Activated B cell treated with CpG ODN at 0.5 μM for 24 hours (primary cell): ENCODE results near the gene ZNF576. TPM values are rescaled to one million over a fixed set of nuclear protein-coding genes. Genes with fewer than 3 reads are reported as not detected.

Experiments used
- ATAC-seq: fragments of 200-7000 bp; cut with Tn5 transposase; one replicate; pipeline ENCODE4 v1.10.0; 2021; ENCODE audit warnings: low read depth, mild to moderate bottlenecking, moderate library complexity
- CTCF ChIA-PET: fragments of 350-600 bp; sonication (Branson Sonifier 250); formaldehyde crosslinking; loops from one replicate; lab custom pipeline; 2021; ENCODE audit warnings: antibody characterized with exemption; lab: Charles Lee
- POLR2A ChIA-PET: fragments of 350-600 bp; sonication (Branson Sonifier 250); formaldehyde crosslinking; loops from one replicate; lab custom pipeline; 2021; ENCODE audit warnings: antibody characterized with exemption; lab: Charles Lee
- DNase-seq: peaks from one replicate; pipeline ENCODE4 v3.0.0; 2022
- H3K27ac Mint-ChIP-seq: one replicate; pipeline ENCODE4 v1.8.0; 2020; ENCODE audit warnings: mixed read lengths
- H3K27me3 Mint-ChIP-seq: one replicate; pipeline ENCODE4 v1.8.0; 2021; ENCODE audit warnings: mixed read lengths
- H3K36me3 Mint-ChIP-seq: one replicate; pipeline ENCODE4 v1.8.0; 2021; ENCODE audit warnings: low read depth, mixed read lengths
- H3K4me1 Mint-ChIP-seq: one replicate; pipeline ENCODE4 v1.8.0; 2021; ENCODE audit warnings: mixed read lengths
- H3K4me3 Mint-ChIP-seq: one replicate; pipeline ENCODE4 v1.8.0; 2020; ENCODE audit warnings: mild to moderate bottlenecking, mixed read lengths
- H3K9me3 Mint-ChIP-seq: one replicate; pipeline ENCODE4 v1.8.0; 2020; ENCODE audit warnings: mixed read lengths
- intact Hi-C: fragments of 100-400 bp; cut with micrococcal nuclease; formaldehyde crosslinking; loops from one replicate; pipeline ENCODE4 v1.15.1; 2024
- total RNA-seq: library from RNA; stranded (reverse); gene quantifications from 2 replicates; pipeline ENCODE4 v1.2.3, GENCODE V29; 2022
- TF ChIP-seq, protein P1 (sequence below): fragments of 200-600 bp; IDR thresholded peaks from one replicate; pipeline ENCODE4 v1.8.0; 2022; ENCODE audit warnings: antibody characterized with exemption, mild to moderate bottlenecking

The ZNF576 gene
- total RNA-seq, 1 donor from 2014 or later: 17.3 TPM

- Mint-ChIP-seq H3K4me3 (no peak within 1 kb of the TSS), H3K27ac (no peak within 1 kb of the TSS), H3K27me3 (no peaks in the 10 kb centered on the region), H3K9me3 (no peaks in the 10 kb centered on the region), H3K36me3 (peaks cover 39% of the 10 kb centered on the region), H3K4me1 (peaks cover 4% of the 10 kb centered on the region)
- DNase-seq (no peak), ATAC-seq (no peak)
- POLR2A ChIA-PET: no interaction called here
- intact Hi-C loops: no loop called here
- TF ChIP-seq, protein P1, sequence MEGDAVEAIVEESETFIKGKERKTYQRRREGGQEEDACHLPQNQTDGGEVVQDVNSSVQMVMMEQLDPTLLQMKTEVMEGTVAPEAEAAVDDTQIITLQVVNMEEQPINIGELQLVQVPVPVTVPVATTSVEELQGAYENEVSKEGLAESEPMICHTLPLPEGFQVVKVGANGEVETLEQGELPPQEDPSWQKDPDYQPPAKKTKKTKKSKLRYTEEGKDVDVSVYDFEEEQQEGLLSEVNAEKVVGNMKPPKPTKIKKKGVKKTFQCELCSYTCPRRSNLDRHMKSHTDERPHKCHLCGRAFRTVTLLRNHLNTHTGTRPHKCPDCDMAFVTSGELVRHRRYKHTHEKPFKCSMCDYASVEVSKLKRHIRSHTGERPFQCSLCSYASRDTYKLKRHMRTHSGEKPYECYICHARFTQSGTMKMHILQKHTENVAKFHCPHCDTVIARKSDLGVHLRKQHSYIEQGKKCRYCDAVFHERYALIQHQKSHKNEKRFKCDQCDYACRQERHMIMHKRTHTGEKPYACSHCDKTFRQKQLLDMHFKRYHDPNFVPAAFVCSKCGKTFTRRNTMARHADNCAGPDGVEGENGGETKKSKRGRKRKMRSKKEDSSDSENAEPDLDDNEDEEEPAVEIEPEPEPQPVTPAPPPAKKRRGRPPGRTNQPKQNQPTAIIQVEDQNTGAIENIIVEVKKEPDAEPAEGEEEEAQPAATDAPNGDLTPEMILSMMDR: no peak
- CTCF ChIA-PET: no interaction called here
These were observed 15.4 kb downstream of the ZNF576 start, which contains the start of gene SRRM5 for GRCh38 chr19:43611788-43612187. Gene SRRM5, plus strand, starts transcription at chr19:43612088. Its CDS starts 34 bp downstream, at chr19:43612122.

- H3K27me3 Mint-ChIP-seq: no peaks in the 10 kb centered on the region
- TF ChIP-seq, protein P1: no peak
- ChIA-PET CTCF (no interaction called here), POLR2A (no interaction called here)
- DNase-seq: no peak
- H3K27ac Mint-ChIP-seq: no peak overlapping the region
- H3K36me3 Mint-ChIP-seq: peaks cover 34% of the 10 kb centered on the region
- no peak overlapping the region for H3K4me3 Mint-ChIP-seq
- intact Hi-C loops: no loop called here
- peaks cover 4% of the 10 kb centered on the region for H3K4me1 Mint-ChIP-seq
- no peak for ATAC-seq
- H3K9me3 Mint-ChIP-seq: no peaks in the 10 kb centered on the region
These were observed 16.0 kb downstream of the ZNF576 start for GRCh38 chr19:43612374-43612773.

GRCh38 chr19:43616306-43616705, 19.9 kb downstream of the ZNF576 start:
- peaks cover 17% of the 10 kb centered on the region for H3K4me1 Mint-ChIP-seq
- ChIA-PET CTCF (no interaction called here), POLR2A (interaction anchor here (0.5 to 0.7 kb wide), 2 partner anchors 142 to 177 kb away, joined by 3 read pairs; no protein-coding TSS in a partner anchor)
- intact Hi-C loops: no loop called here
- DNase-seq (no peak), ATAC-seq (no peak)
- H3K9me3 Mint-ChIP-seq: no peaks in the 10 kb centered on the region
- no peak overlapping the region for H3K4me3 Mint-ChIP-seq
- TF ChIP-seq, protein P1: no peak
- peaks cover 38% of the 10 kb centered on the region for H3K36me3 Mint-ChIP-seq
- H3K27me3 Mint-ChIP-seq: no peaks in the 10 kb centered on the region
- H3K27ac Mint-ChIP-seq: no peak overlapping the region

GRCh38 chr19:43616954-43617353, 20.6 kb downstream of the ZNF576 start:
- POLR2A ChIA-PET: interaction anchor here (0.6 kb wide), 1 partner anchor 97 kb away, joined by 6 read pairs; no protein-coding TSS in a partner anchor
- intact Hi-C loops: no loop called here
- ATAC-seq (no peak), DNase-seq (no peak)
- H3K36me3 Mint-ChIP-seq: peaks cover 34% of the 10 kb centered on the region
- no peak overlapping the region for H3K27ac Mint-ChIP-seq
- H3K4me3 Mint-ChIP-seq: no peak overlapping the region
- CTCF ChIA-PET: no interaction called here
- H3K9me3 Mint-ChIP-seq: no peaks in the 10 kb centered on the region
- TF ChIP-seq, protein P1: no peak
- no peaks in the 10 kb centered on the region for H3K27me3 Mint-ChIP-seq
- H3K4me1 Mint-ChIP-seq: peaks cover 17% of the 10 kb centered on the region

DNA sequence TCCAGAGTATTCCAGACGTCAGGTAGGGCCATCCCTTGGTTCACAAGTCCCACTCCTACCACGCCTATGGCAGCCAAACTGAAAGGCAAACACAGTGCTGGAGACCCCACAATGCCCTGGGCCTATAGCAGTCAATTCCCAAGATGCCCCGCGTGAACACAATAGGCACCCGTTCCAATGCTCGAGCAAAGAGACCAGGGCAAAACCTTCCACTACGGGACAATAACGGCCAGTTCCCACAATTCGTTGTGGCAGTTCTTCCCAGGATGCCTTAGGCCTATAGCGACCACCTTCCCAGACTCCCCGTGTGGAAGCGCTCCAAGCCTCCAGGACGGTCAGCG, 22.5 kb downstream of the ZNF576 start:
- peak overlapping the region; percentile 94 for H3K4me3 Mint-ChIP-seq
- ChIA-PET POLR2A (interaction anchor here (0.7 kb wide), 1 partner anchor 19 kb away, joined by 7 read pairs; no protein-coding TSS in a partner anchor), CTCF (no interaction called here)
- no peak for DNase-seq
- TF ChIP-seq, protein P1: no peak
- peaks cover 15% of the 10 kb centered on the region for H3K36me3 Mint-ChIP-seq
- H3K9me3 Mint-ChIP-seq: no peaks in the 10 kb centered on the region
- peak overlapping the region; percentile 96 for H3K27ac Mint-ChIP-seq
- peaks cover 17% of the 10 kb centered on the region for H3K4me1 Mint-ChIP-seq
- intact Hi-C loops: loop anchor here (1.0 to 2.0 kb wide), 5 partner anchors 23 to 594 kb away; partner anchors contain the start of genes IRGQ, PINLYP, XRCC1 and ZNF227
- H3K27me3 Mint-ChIP-seq: no peaks in the 10 kb centered on the region
- ATAC-seq: peak; percentile 29
